ENCODE data around the gene RPL26.
"Not testable (repeated sequence)": the region's sequence is repeated elsewhere in the genome, so short reads cannot be mapped to it uniquely, and the experiment has no call there.

RPL26 gene

DNA sequence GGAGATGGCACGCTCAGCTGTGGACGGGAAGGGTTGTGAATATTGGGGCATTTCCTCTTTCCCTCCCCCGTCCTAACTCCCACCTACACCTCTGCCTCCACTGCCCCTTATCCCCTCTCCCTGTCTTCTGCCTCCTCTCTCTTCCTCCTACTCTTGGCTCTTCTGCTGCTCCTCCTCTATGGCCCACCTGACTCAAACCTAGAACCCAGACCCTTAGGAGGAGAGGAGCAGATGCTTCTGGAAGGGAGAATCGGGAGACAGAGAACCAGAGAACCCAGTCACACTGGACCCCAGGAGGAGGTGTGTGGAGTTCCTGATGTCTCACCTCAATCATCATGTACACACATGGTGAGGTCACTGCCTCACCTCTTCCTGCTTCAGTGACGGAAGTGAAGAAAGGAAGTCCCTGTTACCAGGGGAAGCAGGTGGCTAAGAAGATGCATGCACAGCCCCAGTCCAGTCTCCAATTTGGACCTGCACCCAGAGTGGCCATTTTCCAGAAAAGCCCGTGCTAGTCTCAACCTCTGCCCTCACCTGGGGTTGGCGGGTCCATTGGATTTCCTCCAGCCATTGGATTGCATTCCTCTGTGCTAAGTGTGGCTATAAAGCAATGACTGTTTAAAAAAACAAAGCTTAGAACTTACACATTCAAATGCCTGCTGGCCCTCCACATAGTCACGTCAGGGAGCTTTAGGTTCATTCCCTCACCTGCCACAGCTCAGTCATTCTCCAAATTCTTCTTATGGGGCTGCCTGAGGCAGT, 10.7 kb upstream of the RPL26 start:
- DNase-seq = no peak

DNA sequence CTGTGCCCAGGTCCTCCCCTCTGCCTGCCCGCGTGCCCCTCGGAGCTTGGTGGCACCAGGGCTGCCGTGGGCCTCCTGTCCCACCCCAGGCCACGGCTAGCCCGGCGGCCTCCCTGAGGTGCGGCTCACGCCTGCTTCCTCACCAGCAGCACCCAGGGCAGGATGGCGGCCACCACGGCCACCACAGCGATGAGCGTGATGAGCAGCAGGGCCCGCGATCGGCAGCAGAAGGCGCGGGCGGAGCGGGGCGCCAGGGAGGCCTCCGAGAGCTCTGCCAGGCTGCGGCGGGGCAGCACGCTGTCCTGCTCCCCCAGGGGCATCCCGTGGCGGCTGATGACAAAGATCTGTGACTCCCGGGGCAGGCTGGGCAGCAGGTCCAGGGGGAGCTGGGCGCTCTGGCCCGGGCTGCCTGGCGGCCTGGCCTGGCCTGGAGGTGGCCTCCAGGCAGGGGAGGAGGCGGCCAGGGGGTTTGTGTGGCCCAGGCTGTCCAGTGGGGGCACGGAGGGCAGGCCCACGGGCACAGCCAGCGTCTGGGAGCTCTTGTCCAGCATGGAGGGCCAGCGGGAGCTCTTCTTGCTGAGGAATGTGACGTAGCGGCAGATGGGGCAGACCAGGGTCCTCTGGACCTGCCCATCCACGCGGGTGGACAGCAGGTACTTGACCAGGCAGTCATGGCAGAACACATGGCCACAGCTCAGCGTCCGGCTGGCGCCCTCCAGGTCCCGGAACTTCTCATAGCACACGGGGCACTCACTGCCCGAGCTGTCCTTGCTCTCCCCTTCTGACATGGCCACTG, 9.9 kb upstream of the RPL26 start:
- no peak for DNase-seq

DNA sequence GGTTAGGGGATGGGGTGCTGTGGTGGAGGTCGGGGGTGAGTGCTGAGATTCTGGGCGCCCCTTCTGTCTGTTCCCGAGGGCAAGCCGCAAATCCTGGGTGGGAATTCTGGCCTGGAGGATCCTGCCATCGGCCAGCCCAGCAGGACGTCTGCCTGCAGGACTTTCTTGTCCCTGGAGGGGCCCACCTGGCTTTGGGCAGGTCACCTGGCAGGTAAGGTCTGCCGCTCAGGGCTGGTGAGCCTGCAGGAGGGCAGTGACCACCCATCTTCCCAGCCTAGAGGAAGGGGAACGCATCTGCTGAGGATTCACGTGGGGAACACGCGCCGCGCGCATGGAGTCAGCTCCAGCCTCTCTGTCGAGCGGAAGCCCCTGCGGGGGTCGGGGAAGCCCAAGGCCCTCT, 9.3 kb upstream of the RPL26 start:
- DNase-seq = no peak

GRCh38 chr17:8391711-8392110, 8.7 kb upstream of the RPL26 start:
- DNase-seq = no peak

DNA sequence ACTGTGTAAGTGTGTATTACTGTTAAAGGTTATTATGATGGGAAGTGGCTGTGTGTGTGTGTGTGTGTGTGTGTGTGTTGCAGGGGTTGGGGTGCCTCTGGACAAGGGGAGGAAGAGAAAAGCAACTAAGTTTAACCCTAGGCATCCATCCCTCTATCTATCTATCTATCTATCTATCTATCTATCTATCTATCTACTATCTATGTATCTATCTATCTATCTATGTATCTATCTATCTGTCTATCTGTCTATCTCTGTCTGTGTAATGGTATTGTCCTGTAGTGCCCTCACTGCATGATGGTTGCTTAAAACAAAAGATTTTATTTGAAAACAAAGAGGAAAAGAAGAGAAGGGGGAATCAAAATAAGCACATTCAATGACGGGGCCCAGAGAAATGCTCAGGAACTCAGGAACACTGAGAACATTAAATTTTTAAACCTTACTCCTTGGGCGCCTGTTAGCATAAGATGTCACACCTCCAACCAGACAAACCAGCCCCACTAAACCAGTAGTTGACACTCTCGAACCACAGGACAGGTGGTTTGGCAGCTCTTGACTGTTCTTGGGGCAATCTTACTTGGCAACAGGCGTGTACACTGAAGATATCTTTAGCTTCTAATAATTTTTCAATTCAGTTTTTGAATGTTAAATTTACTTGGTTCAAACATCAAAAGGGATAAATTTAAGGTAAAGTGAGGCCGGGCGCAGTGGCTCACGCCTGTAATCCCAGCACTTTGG, 5.1 kb upstream of the RPL26 start:
- DNase-seq = no peak

DNA sequence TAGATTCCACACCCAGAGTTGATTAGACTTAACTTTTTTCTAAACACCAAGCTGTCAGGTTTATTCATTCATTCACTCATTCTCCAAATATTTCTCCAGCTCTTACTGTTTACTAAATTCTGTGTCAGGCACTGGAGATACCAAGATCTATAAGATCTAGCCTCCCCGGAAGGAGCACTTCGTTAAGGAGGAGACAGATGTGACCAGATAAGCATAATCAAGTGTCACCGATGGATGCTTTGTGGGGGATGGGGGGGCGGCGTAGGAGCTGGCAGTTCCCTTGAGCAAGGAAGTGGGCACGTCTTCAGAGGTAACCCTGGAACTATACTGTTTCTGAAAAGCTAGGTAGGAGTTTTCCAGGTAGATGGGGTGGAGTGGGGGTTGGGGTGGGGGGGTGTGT, 3.8 kb upstream of the RPL26 start:
- DNase-seq = no peak

GRCh38 chr17:8384801-8385378, 1.9 kb upstream of the RPL26 start:
- no peak for DNase-seq

GRCh38 chr17:8382880-8383142, 182 bp downstream of the RPL26 start:
- DNase-seq = no peak

- DNase-seq = no peak
Observed at GRCh38 chr17:8382052-8382879, 727 bp downstream of the RPL26 start.

GRCh38 chr17:8380049-8380448, 2.9 kb downstream of the RPL26 start:
- DNase-seq = no peak

DNA sequence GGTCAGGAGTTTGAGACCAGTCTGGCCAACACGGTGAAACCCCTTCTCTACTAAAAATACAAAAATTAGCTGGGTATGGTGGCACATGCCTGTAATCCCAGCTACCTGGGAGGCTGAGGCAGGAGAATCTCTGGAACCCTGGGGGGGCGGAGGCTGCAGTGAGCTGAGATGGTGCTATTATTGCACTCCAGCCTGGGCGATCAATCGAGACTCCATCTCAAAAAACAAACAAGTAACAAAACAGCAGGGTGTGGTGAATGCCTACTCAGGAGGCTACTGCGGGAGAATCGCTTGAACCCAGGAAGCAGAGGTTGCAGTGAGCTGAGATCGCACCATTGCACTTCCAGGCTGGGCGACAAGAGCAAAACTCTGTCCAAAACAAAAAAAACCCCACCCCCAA, 4.9 kb downstream of the RPL26 start:
- not testable (repeated sequence) for DNase-seq

- DNase-seq = no peak
Observed at GRCh38 chr17:8377422-8377821, 5.6 kb downstream of the RPL26 start.

- no peak for DNase-seq
Observed at GRCh38 chr17:8376271-8377067, 6.5 kb downstream of the RPL26 start, which contains the start of gene KRABD2. KRABD2 (minus strand) TSS chr17:8376704.

GRCh38 chr17:8375738-8376259, 7.2 kb downstream of the RPL26 start:
- DNase-seq = no peak

DNA sequence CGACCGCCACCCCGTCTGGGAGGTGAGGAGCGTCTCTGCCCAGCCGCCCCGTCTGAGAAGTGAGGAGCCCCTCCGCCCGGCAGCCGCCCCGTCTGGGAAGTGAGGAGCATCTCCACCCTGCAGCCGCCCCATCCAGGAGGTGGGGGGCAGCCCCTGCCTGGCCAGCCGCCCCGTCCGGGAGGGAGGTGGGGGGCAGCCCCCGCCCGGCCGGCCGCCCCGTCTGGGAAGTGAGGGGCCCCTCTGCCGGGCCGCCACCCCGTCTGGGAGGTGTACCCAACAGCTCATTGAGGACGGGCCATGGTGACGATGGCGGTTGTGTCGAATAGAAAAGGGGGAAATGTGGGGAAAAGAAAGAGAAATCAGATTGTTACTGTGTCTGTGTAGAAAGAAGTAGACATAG, 9.1 kb downstream of the RPL26 start:
- DNase-seq = not testable (repeated sequence)

DNA sequence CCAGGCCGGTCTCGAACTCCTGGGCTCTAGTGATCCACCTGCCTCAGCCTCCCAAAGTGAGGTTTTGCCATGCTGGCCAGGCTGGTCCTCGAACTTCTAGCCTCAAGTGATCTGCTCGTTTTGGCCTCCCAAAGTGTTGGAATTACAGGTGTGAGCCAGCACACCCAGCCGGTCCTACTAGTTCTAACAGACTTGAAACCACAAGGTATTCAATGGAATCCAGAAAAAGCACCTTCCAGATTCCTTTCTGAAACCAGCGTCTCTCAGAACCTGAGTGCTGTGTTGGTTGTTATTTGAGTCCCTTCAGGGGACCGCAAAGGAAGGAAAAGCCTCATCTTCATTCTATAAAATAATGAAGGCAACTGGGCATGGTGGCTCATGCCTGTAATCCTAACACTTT, 10.6 kb downstream of the RPL26 start:
- DNase-seq = no peak

GRCh38 chr17:8371786-8372185, 11.2 kb downstream of the RPL26 start:
- no peak for DNase-seq

- DNase-seq = no peak
Observed at GRCh38 chr17:8369944-8370343, 13.0 kb downstream of the RPL26 start.

DNA sequence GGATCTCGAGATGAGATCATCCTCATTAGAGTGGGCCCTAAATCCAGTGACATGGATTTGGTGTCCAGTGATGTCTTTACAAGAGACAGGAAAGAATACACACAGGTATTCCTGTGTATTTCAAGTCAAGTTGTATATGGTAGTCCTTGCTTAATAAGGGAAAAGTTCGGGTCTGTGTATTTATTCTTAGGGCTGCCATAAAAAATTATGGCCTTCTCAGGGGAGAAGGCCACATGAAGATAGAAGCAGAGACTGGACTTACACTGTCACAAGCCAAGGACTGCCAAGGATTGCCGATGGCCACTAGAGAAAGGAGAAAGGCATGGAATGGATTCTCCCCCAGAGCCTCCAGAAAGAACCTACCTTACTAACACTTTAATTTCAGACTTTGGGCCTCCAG, 14.8 kb downstream of the RPL26 start:
- no peak for DNase-seq

DNA sequence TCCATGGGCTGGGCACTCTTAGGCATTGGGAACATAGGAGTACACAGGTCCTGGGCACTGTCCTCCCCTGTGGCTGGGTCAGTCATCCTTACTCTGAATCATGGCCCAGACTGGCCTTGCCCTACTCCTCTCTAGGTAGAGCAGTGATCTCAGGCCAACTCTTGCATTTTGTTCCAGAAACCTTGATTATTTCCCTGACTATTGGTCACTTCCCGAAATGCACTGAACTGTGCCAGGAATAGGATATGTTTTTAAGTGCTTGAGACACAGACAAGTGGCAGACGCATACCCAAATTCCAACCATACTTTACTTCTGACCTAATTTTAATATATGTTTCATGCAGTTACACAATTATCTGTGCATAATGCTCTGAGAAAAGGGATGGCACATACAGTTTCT, 16.8 kb downstream of the RPL26 start:
- no peak for DNase-seq

DNA sequence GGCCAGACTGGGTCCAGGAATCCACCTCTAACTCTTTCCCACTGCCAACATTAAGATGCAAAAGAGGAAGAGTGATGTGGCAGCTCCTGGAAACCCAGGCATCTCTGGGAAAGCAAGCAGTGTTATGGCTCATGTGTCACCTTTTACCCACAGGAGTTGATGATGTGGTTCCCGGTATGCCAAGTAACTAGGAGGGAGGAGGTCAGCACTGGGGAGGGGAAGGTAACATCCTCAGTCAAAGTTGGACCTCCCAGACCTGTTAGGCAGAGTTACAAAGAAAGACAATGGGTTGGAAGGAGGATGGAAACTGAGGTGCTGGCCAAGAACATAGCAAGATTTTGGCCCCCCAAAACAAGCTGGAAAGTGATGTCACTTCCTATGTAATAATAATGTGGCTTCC, 17.9 kb downstream of the RPL26 start:
- no peak for DNase-seq

All from NCI-H187 treated with DMSO at 0.1 percent for 48 hours (cell line).